Calu3 (cell line): Measurements from ENCODE around the gene MYBBP1A. TPM values are rescaled to one million over a fixed set of nuclear protein-coding genes. Genes with fewer than 3 reads are reported as not detected.
A peak's percentile ranks its signal among the peaks of the same experiment; 100 is the strongest.

Experiments used
- BruUV-seq: library from RNA; stranded (reverse); fragments of 400-500 nt; replicated peaks from 2 replicates; lab custom pipeline; 2021; lab: Mats Ljungman, UMichigan
- CTCF ChIA-PET: fragments of 300-600 bp; sonication (Branson Sonifier 250); formaldehyde crosslinking; loops from one replicate; lab custom pipeline; 2022; ENCODE audit warnings: antibody characterized with exemption; lab: Charles Lee
- DNase-seq: peaks from one replicate; pipeline ENCODE4 v3.0.0; 2022
- H3K27ac Mint-ChIP-seq: one replicate; pipeline ENCODE4 v1.8.0; 2022; ENCODE audit warnings: mixed read lengths; ENCODE audit not compliant: unreplicated experiment
- H3K27me3 Mint-ChIP-seq: one replicate; pipeline ENCODE4 v1.8.0; 2022; ENCODE audit warnings: mixed read lengths; ENCODE audit not compliant: unreplicated experiment
- H3K36me3 Mint-ChIP-seq: one replicate; pipeline ENCODE4 v1.8.0; 2022; ENCODE audit warnings: mild to moderate bottlenecking, moderate library complexity, mixed read lengths; ENCODE audit not compliant: insufficient read depth, unreplicated experiment
- H3K4me1 Mint-ChIP-seq: one replicate; pipeline ENCODE4 v1.8.0; 2022; ENCODE audit warnings: mild to moderate bottlenecking, low read depth, mixed read lengths; ENCODE audit not compliant: unreplicated experiment
- H3K4me3 Mint-ChIP-seq: one replicate; pipeline ENCODE4 v1.8.0; 2022; ENCODE audit warnings: mild to moderate bottlenecking, low read depth, moderate library complexity, mixed read lengths; ENCODE audit not compliant: unreplicated experiment
- H3K9me3 Mint-ChIP-seq: one replicate; pipeline ENCODE4 v1.8.0; 2022; ENCODE audit warnings: low read depth, mixed read lengths; ENCODE audit not compliant: unreplicated experiment
- CTCF ChIP-seq: fragments of 200-600 bp; IDR thresholded peaks from one replicate; pipeline ENCODE4 v1.8.0; 2022; ENCODE audit warnings: antibody characterized with exemption; ENCODE audit not compliant: unreplicated experiment
- intact Hi-C: fragments of 100-400 bp; cut with micrococcal nuclease; formaldehyde crosslinking; loops from one replicate; pipeline ENCODE4 v1.10.0; 2022; ENCODE audit not compliant: unreplicated experiment
- total RNA-seq: library from RNA; stranded (reverse); gene quantifications from 2 replicates; pipeline ENCODE4 v1.2.3, GENCODE V29; 2022

MYBBP1A gene
- total RNA-seq, 1 experiment from 2014 or later, result 64.2 TPM

- TF ChIP-seq CTCF, result no peak
- peaks cover 16% of the 10 kb centered on the region for H3K4me1 Mint-ChIP-seq
- CTCF ChIA-PET, result no interaction called here
- no peak overlapping the region for H3K4me3 Mint-ChIP-seq
- peak overlapping the region; percentile 84 for H3K27ac Mint-ChIP-seq
- DNase-seq, result no peak
- no peaks in the 10 kb centered on the region for H3K9me3 Mint-ChIP-seq
- no peaks in the 10 kb centered on the region for H3K27me3 Mint-ChIP-seq
- BruUV-seq, result no TSS peak
- intact Hi-C loops, result no loop called here
- H3K36me3 Mint-ChIP-seq, result peaks cover 76% of the 10 kb centered on the region
These were observed 20.7 kb downstream of the MYBBP1A start for GRCh38 chr17:4534515-4534914.

- Mint-ChIP-seq H3K4me3 (no peak overlapping the region), H3K9me3 (no peaks in the 10 kb centered on the region), H3K27me3 (no peaks in the 10 kb centered on the region), H3K4me1 (peaks cover 16% of the 10 kb centered on the region), H3K36me3 (peaks cover 77% of the 10 kb centered on the region), H3K27ac (peak overlapping the region; percentile 84)
- BruUV-seq, result no TSS peak
- no peak for DNase-seq
- TF ChIP-seq CTCF, result no peak
- intact Hi-C loops, result no loop called here
- CTCF ChIA-PET, result no interaction called here
These were observed 21.4 kb downstream of the MYBBP1A start for GRCh38 chr17:4533523-4534504.

GRCh38 chr17:4532860-4533522 is 22.2 kb downstream of the MYBBP1A start:
- DNase-seq, result no peak
- Mint-ChIP-seq H3K4me3 (no peak overlapping the region), H3K36me3 (peaks cover 72% of the 10 kb centered on the region), H3K27ac (no peak overlapping the region), H3K27me3 (no peaks in the 10 kb centered on the region), H3K4me1 (peaks cover 16% of the 10 kb centered on the region), H3K9me3 (no peaks in the 10 kb centered on the region)
- TF ChIP-seq CTCF, result no peak
- CTCF ChIA-PET, result no interaction called here
- intact Hi-C loops, result no loop called here
- BruUV-seq, result no TSS peak

- intact Hi-C loops, result no loop called here
- Mint-ChIP-seq H3K9me3 (no peaks in the 10 kb centered on the region), H3K36me3 (peaks cover 67% of the 10 kb centered on the region), H3K4me3 (no peak overlapping the region), H3K4me1 (peaks cover 16% of the 10 kb centered on the region), H3K27ac (peak overlapping the region; percentile 39), H3K27me3 (no peaks in the 10 kb centered on the region)
- BruUV-seq, result no TSS peak
- TF ChIP-seq CTCF, result no peak
- no peak for DNase-seq
- CTCF ChIA-PET, result no interaction called here
These were observed 23.0 kb downstream of the MYBBP1A start for GRCh38 chr17:4531988-4532736.
